ENCODE results near the gene PDCD11.

Gene PDCD11

GRCh38 chr10:103456074-103456660, 59.7 kb downstream of the PDCD11 start:
- DNase-seq (ENCODE audit: low read depth) = no peak
- TF ChIP-seq CTCF (IDR thresholded peaks at IDR 0.05; ENCODE audit: control insufficient read depth, extremely low read depth, insufficient read depth) = no peak
- no peak overlapping the region for H3K4me3 ChIP-seq (ENCODE audit: low read depth, low read length)

- TF ChIP-seq CTCF (IDR thresholded peaks at IDR 0.05; ENCODE audit: control insufficient read depth, extremely low read depth, insufficient read depth) = no peak
- no peak for DNase-seq (ENCODE audit: low read depth)
- H3K4me3 ChIP-seq (ENCODE audit: low read depth, low read length) = no peak overlapping the region
These were observed 60.8 kb downstream of the PDCD11 start for GRCh38 chr10:103457176-103457712.

- TF ChIP-seq CTCF (IDR thresholded peaks at IDR 0.05; ENCODE audit: control insufficient read depth, extremely low read depth, insufficient read depth) = no peak
- no peak overlapping the region for H3K4me3 ChIP-seq (ENCODE audit: low read depth, low read length)
- DNase-seq (ENCODE audit: low read depth) = no peak
These were observed 61.6 kb downstream of the PDCD11 start for GRCh38 chr10:103457896-103458583.

- DNase-seq (ENCODE audit: low read depth) = no peak
- no peak for TF ChIP-seq CTCF (IDR thresholded peaks at IDR 0.05; ENCODE audit: control insufficient read depth, extremely low read depth, insufficient read depth)
- H3K4me3 ChIP-seq (ENCODE audit: low read depth, low read length) = no peak within 1 kb of the TSS
These were observed 62.3 kb downstream of the PDCD11 start, which contains the start of gene CALHM1 for GRCh38 chr10:103458720-103459119. TSS of gene CALHM1 (minus strand) at chr10:103458900. CDS start at chr10:103458751, 149 bp downstream.

GRCh38 chr10:103459615-103460014, 63.2 kb downstream of the PDCD11 start:
- no peak for TF ChIP-seq CTCF (IDR thresholded peaks at IDR 0.05; ENCODE audit: control insufficient read depth, extremely low read depth, insufficient read depth)
- DNase-seq (ENCODE audit: low read depth) = no peak
- no peak overlapping the region for H3K4me3 ChIP-seq (ENCODE audit: low read depth, low read length)

- no peak for TF ChIP-seq CTCF (IDR thresholded peaks at IDR 0.05; ENCODE audit: control insufficient read depth, extremely low read depth, insufficient read depth)
- no peak overlapping the region for H3K4me3 ChIP-seq (ENCODE audit: low read depth, low read length)
- no peak for DNase-seq (ENCODE audit: low read depth)
These were observed 67.1 kb downstream of the PDCD11 start for GRCh38 chr10:103463499-103463898.
